ENCODE results near the gene GSK3B.

Gene GSK3B

DNA sequence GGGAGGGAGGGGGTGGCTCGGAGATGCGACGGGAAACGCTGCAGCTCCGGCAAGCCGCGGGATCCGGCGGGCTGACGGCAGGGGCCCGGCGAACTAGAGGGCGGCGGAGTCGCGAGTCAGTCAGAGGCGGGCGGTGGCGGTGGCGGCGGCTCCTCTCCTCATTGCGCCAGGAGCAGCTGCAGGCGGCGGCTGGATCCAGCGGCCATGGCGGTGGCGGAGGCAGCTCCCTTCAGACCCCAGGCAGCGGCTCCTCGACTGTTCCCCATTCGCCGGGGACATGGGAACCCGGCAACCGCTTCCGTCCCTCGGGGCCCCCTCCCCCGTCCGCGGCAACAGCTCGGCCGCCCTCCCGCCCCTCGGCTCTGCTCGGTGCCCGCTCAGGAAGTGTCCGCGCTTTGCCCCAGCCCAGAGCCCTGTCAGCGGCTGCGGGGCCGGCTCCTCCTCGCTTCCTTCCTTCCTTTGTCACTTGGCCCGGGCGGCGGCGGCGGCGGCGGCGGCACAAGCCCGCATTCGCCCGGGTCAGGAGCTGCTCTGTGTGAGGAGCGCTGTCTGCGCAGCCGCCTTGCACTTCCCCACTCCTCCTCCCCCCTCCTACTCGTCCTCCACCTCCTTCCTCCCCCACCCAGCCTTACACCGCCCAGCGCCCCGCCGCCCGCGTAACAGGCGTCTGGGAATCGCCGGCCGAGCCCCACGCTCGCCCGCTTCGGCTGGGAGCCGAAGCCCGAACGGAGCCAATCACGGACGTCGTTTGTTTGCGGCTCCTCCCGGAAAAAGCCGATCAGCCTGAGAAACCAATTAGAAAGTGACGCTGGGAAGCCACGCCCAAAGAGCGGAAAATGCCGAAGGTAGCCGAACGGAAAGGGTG lies at the start of gene GSK3B:
TSS of gene GSK3B (minus strand) at position 537 of the 865 bp plus-strand sequence. CDS start 1,013 bp downstream, outside the sequence.
- DNase-seq (ENCODE audit: low spot score) = peak; percentile 62

GRCh38 chr3:120143676-120144075 lies 49.4 kb upstream of the GSK3B start:
- no peak for DNase-seq (ENCODE audit: low spot score)

GRCh38 chr3:120142236-120142635 lies 48.0 kb upstream of the GSK3B start:
- DNase-seq (ENCODE audit: low spot score) = no peak

DNA sequence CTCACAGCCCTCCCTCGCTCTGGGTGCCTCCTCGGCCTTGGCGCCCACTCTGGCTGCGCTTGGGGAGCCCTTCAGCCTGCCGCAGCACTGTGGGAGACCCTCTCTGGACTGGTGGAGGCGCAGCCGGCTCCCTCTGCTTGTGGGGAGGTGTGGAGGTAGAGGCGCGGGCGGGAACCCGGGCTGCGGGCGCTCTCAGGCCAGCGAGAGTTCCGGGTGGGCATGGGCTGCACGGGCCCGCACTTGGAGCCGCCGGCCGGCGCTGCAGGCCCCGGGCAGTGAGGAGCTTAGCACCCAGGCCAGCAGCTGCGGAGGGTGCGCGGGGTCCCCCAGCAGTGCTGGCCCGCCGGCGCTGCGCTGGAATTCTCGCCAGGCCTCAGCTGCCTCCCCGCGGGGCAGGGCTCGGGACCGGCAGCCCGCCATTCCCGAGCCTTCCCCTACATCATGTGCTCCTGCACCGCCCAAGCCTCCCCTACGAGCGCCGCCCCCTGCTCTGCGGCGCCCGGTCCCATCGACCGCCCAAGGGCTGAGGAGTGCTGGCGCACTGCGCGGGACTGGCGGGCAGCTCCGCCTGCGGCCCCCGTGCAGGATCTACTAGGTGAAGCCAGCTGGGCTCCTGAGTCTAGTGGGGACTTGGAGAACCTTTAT lies 46.0 kb upstream of the GSK3B start:
- no peak for DNase-seq (ENCODE audit: low spot score)

- DNase-seq (ENCODE audit: low spot score) = no peak
Observed at GRCh38 chr3:120139140-120139539, 44.9 kb upstream of the GSK3B start.

DNA sequence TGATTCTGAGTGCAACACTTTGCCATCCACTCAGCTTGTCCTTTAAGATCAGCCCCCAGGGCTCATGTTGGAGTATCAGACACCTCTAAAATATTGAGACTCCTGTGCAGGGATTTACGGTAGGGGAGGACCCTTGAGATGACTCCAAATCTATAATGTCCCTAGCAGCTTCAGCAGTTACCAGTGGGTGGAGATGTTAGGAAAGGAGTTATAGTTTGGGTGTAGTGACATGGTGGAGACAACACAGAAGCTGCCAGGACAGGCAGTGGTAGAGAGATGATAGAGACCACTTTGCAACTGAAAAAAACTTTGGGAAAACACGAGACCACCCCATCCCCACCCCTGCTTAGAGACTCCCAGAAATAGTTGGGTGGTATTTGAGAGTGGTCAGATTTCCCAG lies 43.3 kb upstream of the GSK3B start:
- DNase-seq (ENCODE audit: low spot score) = no peak

- no peak for DNase-seq (ENCODE audit: low spot score)
Observed at GRCh38 chr3:120130656-120131055, 36.4 kb upstream of the GSK3B start.

GRCh38 chr3:120129718-120130513 lies 35.7 kb upstream of the GSK3B start:
- peak; percentile 41 for DNase-seq (ENCODE audit: low spot score)

DNA sequence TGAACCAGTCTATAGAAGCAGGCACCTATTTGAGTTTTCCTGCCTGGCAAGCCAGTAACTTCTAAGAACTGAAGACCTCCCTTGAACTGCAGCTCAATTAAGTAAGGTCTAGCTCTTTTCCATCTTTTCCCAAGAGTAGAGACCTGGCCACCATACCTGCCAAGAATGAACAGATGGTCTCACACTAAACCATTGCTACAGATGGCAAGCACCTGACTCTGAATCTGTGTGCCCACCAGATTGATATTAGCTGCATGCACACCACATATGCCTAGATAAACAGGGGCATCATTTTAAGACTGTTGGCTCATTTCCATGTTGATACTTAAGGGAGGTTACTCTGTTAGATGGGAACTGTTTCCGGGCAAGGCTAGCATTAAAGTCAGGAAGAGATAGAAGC lies 34.8 kb upstream of the GSK3B start:
- no peak for DNase-seq (ENCODE audit: low spot score)

DNA sequence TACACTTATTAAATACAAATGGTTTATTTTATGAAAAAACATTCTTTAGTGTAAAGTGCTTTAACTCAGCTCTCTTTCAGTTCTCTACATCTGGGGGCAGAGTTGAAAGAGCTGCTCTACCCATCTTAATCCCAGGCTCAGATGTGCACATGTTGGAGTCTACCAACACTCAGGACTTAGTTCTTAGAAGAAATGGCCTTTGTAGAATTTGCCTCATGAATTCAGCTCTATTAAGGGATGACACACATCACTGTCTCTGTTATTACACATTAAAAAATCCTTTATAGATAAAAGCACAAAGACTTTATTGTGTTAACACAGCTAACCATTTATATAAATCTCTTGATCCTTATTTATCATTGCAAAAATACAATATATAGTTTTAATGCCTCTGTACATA lies 31.7 kb upstream of the GSK3B start:
- no peak for DNase-seq (ENCODE audit: low spot score)

DNA sequence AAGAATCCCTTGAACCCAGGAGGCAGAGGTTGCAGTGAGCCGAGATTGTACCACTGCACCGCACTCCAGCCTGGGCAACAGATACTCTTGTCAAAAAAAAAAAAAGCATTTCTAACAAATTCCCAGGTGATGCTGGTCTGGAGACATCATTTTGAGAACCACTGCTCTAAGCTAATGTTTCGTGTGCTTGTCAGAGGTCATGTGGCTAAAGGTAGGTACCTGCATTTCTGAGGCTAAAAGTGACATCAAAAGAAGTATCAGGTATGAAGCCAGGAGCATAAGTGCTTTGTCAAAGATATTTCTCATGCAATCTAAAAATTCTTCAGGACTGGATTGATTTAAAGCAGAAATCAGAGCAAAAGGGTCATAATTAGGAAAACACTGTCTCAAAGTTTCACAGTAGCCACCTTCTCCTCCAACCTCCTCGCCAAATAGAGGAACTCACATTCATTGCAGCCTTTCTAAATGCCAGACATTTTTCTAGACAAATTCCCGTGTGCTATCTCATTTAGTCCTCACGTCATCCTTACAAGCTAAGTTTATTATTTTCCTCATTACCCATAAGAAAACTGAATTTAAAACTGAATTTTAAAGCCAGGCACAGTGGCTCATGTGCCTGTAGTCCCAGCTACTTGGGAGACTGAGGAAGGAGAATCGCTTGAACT lies 25.7 kb upstream of the GSK3B start:
- DNase-seq (ENCODE audit: low spot score) = peak; percentile 20

DNA sequence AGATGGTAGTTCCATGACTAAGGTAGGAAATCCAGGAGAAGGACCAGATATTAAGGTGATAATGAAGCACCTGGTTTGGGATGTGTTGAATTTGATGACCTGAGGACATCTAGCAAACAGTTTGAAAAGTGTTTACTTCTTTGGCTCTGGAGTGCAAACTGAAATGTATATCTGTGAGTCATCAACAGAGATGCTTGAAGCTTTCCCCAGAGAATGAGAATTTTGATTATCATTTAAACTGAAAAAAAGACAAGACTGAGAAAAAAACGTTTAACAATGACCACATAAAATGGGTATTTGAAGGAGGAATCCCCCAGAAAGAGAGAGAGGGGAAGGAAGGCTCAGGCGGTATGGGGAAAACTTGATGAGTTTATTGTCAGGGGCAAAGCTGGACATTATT lies 20.7 kb upstream of the GSK3B start:
- DNase-seq (ENCODE audit: low spot score) = no peak

- DNase-seq (ENCODE audit: low spot score) = no peak
Observed at GRCh38 chr3:120114376-120114775, 20.1 kb upstream of the GSK3B start.

DNA sequence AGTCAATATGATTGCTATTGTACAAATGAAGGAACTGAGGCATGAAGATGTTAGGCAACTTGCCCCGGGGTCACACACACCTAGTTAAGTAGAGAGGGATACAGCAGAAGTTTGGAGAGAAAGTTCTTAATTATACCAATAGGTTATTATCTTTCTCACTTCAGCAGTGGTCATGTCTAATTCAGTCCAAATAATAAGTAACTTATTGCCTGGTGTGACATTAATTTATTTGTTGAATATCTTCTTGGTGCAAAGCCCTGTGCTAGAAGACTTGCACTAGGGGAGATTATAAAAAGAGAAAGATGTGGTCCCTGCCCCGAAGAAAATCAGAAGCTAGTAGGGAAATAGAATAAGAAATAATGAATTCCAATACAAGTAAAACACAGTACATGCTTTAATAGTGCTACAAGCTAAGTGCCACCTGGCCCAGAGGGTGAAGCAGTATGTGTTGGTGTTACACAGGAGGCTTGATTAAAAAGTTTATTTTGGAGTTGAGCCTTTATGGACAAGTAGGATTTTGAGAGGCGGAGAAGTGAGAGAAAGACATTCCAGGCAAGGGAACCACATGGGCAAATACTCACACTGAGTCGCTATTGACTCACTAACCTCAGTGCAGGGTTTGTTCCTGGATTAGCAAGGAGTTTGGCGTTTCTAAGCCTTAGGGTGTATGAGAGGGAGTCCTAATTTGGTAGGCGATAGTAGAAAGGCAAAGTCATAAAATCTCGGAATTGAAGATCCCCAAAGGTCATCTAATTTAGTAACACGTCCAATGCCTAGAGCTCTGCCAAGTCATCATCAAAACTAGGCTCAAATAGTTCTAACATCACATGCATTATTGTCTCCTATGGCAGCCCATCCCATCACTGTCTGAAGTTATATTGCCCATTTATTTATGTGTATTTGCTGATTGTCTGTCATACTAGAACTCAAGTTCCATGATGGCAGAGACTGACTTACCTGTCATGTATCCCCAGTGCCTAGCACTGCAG lies 19.2 kb upstream of the GSK3B start:
- DNase-seq (ENCODE audit: low spot score) = peak; percentile 83

GRCh38 chr3:120111898-120112297 lies 17.7 kb upstream of the GSK3B start:
- no peak for DNase-seq (ENCODE audit: low spot score)

GRCh38 chr3:120103276-120103675 lies 9.0 kb upstream of the GSK3B start:
- DNase-seq (ENCODE audit: low spot score) = no peak

DNA sequence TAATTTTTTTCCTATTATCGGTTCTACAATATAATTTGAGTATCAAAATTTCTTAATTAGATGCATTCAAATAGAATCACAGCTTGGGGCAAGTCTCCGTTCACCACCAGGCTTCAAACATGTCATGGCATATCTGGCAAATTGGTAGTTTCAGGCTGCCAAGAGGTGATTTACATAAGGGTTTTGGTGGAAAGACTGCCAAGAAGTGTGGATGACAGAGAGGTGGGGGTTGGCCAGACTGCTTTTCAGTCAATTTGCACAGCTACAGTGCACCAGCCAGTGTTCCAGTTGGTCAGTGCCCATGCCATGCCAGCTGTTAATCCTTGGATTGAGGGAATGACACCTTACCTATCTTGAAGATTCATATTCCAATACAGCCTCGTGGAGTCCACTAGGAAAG lies 8.4 kb upstream of the GSK3B start:
- DNase-seq (ENCODE audit: low spot score) = no peak

DNA sequence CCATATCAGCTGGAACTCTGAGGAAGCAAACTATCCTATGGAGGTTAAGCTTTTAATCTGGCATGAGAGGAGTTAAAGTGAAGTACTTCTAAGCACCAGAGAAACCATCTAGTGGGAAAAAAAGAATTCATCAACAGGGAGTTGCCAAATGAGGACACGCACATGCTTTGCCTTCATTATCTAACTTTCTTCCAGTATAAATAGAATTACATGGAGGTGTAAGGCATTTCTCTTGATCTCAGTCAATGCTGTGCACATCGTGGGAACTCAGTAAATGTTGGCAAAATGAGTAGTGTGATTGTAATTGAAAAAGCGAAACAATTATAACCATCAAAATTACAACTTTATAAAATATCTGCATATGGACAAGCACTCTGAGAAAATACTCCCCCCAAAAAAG lies 8.0 kb upstream of the GSK3B start:
- DNase-seq (ENCODE audit: low spot score) = peak; percentile 13

GRCh38 chr3:120101624-120102023 lies 7.4 kb upstream of the GSK3B start:
- DNase-seq (ENCODE audit: low spot score) = no peak

DNA sequence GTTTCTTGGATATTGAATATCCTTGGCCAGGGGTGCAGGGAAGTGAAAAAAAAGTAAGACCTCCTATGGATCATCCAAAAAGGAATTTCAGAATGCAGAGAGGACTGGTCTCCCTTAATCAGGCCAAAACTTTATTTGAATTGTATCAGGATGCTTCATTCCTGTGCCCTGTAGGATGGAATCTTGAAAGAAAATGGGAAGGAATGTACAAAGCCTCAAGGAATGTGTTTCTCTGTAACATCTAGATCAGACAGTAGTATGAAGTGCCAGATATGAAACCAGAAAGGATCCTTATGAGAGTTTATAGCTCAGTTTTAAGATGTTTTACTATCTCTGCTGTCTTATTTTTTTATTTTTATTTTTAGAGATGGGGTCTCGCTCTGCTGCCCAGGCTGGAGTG lies 6.5 kb upstream of the GSK3B start:
- DNase-seq (ENCODE audit: low spot score) = peak; percentile 41

- no peak for DNase-seq (ENCODE audit: low spot score)
Observed at GRCh38 chr3:120098710-120099109, 4.5 kb upstream of the GSK3B start.

All from AG20443 (cell line).